Ishikawa (cell line): Measurements from ENCODE around the gene P2RX4.

Source experiments
- CREB1 ChIP-seq: IDR thresholded peaks from 2 replicates; pipeline ENCODE4 v1.6.1; 2012; ENCODE audit warnings: low read depth
- MAX ChIP-seq: IDR thresholded peaks from 2 replicates; pipeline ENCODE4 v1.6.1; 2012

- TF ChIP-seq CREB1, result no peak
- no peak for TF ChIP-seq MAX
Measured at GRCh38 chr12:121267822-121268221, 57.9 kb downstream of the P2RX4 start.
